Islet precursor cell (in vitro differentiated cells): ENCODE measurements around the gene SRRM4.

ENCODE experiments used
- DNase-seq: peaks from one replicate; pipeline ENCODE4 v3.0.0-alpha.2; 2018

Gene SRRM4

GRCh38 chr12:119122751-119123150, 141.4 kb downstream of the SRRM4 start:
- no peak for DNase-seq

- peak; percentile 66 for DNase-seq
These were observed 147.2 kb downstream of the SRRM4 start for GRCh38 chr12:119128527-119128926.

GRCh38 chr12:119129827-119130434, 148.6 kb downstream of the SRRM4 start:
- DNase-seq = no peak

- DNase-seq = no peak
These were observed 149.2 kb downstream of the SRRM4 start for GRCh38 chr12:119130523-119130922.

GRCh38 chr12:119134284-119135072, 153.1 kb downstream of the SRRM4 start:
- DNase-seq = no peak

- no peak for DNase-seq
These were observed 155.6 kb downstream of the SRRM4 start for GRCh38 chr12:119136811-119137410.

- no peak for DNase-seq
These were observed 158.1 kb downstream of the SRRM4 start for GRCh38 chr12:119139448-119139847.

GRCh38 chr12:119145367-119145766, 164.0 kb downstream of the SRRM4 start:
- DNase-seq = no peak

- peak; percentile 95 for DNase-seq
These were observed 166.6 kb downstream of the SRRM4 start for GRCh38 chr12:119147847-119148448.

- no peak for DNase-seq
These were observed 167.9 kb downstream of the SRRM4 start for GRCh38 chr12:119149270-119149669.

- no peak for DNase-seq
These were observed 170.2 kb downstream of the SRRM4 start for GRCh38 chr12:119151445-119152026.

- peak; percentile 100 for DNase-seq
These were observed 172.4 kb downstream of the SRRM4 start for GRCh38 chr12:119153477-119154434.

- DNase-seq = peak; percentile 99
These were observed 173.1 kb downstream of the SRRM4 start for GRCh38 chr12:119154435-119154818.

- peak; percentile 84 for DNase-seq
These were observed 175.2 kb downstream of the SRRM4 start for GRCh38 chr12:119156401-119157044.

- no peak for DNase-seq
These were observed 176.2 kb downstream of the SRRM4 start for GRCh38 chr12:119157528-119157927.

GRCh38 chr12:119157978-119158377, 176.6 kb downstream of the SRRM4 start:
- DNase-seq = no peak

GRCh38 chr12:119158402-119158801, 177.1 kb downstream of the SRRM4 start:
- DNase-seq = no peak

GRCh38 chr12:119159844-119160243, 178.5 kb downstream of the SRRM4 start:
- DNase-seq = no peak

GRCh38 chr12:119167902-119168301, 186.6 kb downstream of the SRRM4 start:
- DNase-seq = no peak

GRCh38 chr12:119168721-119169120, 187.4 kb downstream of the SRRM4 start:
- DNase-seq = no peak

- DNase-seq = peak; percentile 91
These were observed 187.8 kb downstream of the SRRM4 start for GRCh38 chr12:119169150-119169549.

- peak; percentile 72 for DNase-seq
These were observed 189.9 kb downstream of the SRRM4 start for GRCh38 chr12:119171291-119171690.
